ENCODE results near the gene SMNDC1. TPM values are rescaled to one million over a fixed set of nuclear protein-coding genes. Genes with fewer than 3 reads are reported as not detected.
A peak's percentile ranks its signal among the peaks of the same experiment; 100 is the strongest.

The SMNDC1 gene
- total RNA-seq, 1 experiment from 2014 or later: 26.9 TPM

DNA sequence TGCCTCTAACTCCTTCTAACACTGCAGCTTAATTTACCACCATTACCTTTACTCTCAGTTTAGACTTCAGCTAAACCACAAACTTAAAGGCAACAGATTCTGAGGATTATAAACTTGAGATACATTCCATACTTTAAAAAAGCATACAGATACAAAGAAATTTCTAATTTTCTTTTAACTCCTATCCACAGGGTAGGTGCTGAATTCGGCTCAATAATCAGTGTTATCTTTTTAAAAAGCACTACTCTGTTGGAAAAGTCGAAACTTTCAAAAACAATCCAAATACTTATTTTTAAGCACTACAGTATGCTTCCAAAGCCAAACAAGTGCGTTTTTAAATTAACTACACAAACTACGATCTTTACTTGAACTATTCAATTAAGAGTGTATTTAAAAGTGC is 1.0 kb downstream of the SMNDC1 start:
- Histone ChIP-seq H3K4me1 (replicated peaks; ENCODE audit: insufficient read depth) (peaks cover 38% of the 10 kb centered on the region), H3K4me2 (peak overlapping the region; percentile 98), H3K4me3 (peak overlapping the region; percentile 69), H3K36me3 (ENCODE audit: low read depth) (peaks cover 32% of the 10 kb centered on the region), H3K27me3 (ENCODE audit: insufficient read depth, low read depth) (no peaks in the 10 kb centered on the region), H3F3A (ENCODE audit: insufficient read depth, low read depth) (peaks cover 11% of the 10 kb centered on the region; the same call in 1 of the 2 replicates), H4K20me1 (ENCODE audit: insufficient read depth) (peaks cover 16% of the 10 kb centered on the region), H2AFZ (no peak overlapping the region; the same call in 1 of the 2 replicates), H3K79me2 (ENCODE audit: low read depth) (peaks cover 47% of the 10 kb centered on the region), H3K27ac (peak overlapping the region; percentile 89; the same call in 1 of the 2 replicates), H3K9me3 (ENCODE audit: insufficient read depth, low read depth) (no peaks in the 10 kb centered on the region), H3K9me2 (ENCODE audit: insufficient read depth) (no peaks in the 10 kb centered on the region)
- no TSS peak for BruUV-seq (replicated peaks)
- CTCF ChIA-PET: interaction anchor here (0.7 kb wide), 1 partner anchor 25 kb away, joined by 3 read pairs; no protein-coding TSS in a partner anchor
- POLR2A ChIA-PET (ENCODE audit: unreplicated experiment): no interaction called here
- TF ChIP-seq CTCF (conservative IDR thresholded peaks at IDR 0.05) (no peak), EZH2 (IDR thresholded peaks at IDR 0.05; ENCODE audit: low read depth) (no peak)
- intact Hi-C loops (cut with micrococcal nuclease; ENCODE audit: unreplicated experiment): loop anchor here (5.0 to 10.0 kb wide), 2 partner anchors 96 to 441 kb away; partner anchors contain the start of gene MXI1
- no peak for DNase-seq

GRCh38 chr10:110300486-110300986 is 4.2 kb downstream of the SMNDC1 start:
- Histone ChIP-seq H3K9me3 (ENCODE audit: insufficient read depth, low read depth) (no peaks in the 10 kb centered on the region), H3K4me2 (no peak overlapping the region), H3K4me1 (replicated peaks; ENCODE audit: insufficient read depth) (peaks cover 16% of the 10 kb centered on the region), H3K79me2 (ENCODE audit: low read depth) (peaks cover 47% of the 10 kb centered on the region), H3F3A (ENCODE audit: insufficient read depth, low read depth) (0 out of 2 replicates have a peak, but pooled peaks cover 4% of the 10 kb centered on the region), H3K27ac (no peak overlapping the region), H3K36me3 (ENCODE audit: low read depth) (peaks cover 52% of the 10 kb centered on the region), H2AFZ (no peak overlapping the region), H4K20me1 (ENCODE audit: insufficient read depth) (peaks cover 16% of the 10 kb centered on the region), H3K27me3 (ENCODE audit: insufficient read depth, low read depth) (no peaks in the 10 kb centered on the region), H3K9me2 (ENCODE audit: insufficient read depth) (no peaks in the 10 kb centered on the region), H3K4me3 (no peak overlapping the region)
- BruUV-seq (replicated peaks): no TSS peak
- TF ChIP-seq CTCF (conservative IDR thresholded peaks at IDR 0.05): no peak
- no peak for TF ChIP-seq EZH2 (IDR thresholded peaks at IDR 0.05; ENCODE audit: low read depth)
- DNase-seq: no peak
- ChIA-PET POLR2A (ENCODE audit: unreplicated experiment) (no interaction called here), CTCF (no interaction called here)
- intact Hi-C loops (cut with micrococcal nuclease; ENCODE audit: unreplicated experiment): loop anchor here (5.0 to 10.0 kb wide), 2 partner anchors 93 to 444 kb away; partner anchors contain the start of gene MXI1

DNA sequence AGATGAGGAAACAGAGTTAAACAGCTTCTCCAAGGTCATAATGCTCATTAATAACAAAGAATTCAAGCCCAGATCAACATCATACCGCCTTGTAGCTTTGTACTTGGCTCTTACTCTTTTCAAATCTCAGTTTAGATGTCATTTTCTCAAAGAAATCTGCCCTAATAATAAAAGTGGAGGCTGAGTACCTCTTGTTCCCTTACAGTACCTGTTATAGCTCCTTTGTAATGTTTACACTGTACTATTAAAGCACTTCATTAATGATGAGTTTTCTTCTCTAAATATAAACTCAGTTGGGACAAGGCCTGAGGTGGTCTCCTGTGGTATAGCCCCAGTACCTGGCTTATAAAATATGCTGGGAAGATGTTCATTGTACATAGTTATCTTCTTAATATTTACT is 7.8 kb downstream of the SMNDC1 start:
- no peak overlapping the region for H3K4me3 ChIP-seq
- no TSS peak for BruUV-seq (replicated peaks)
- no peaks in the 10 kb centered on the region for H3K27me3 ChIP-seq (ENCODE audit: insufficient read depth, low read depth)
- intact Hi-C loops (cut with micrococcal nuclease; ENCODE audit: unreplicated experiment): no loop called here
- H3F3A ChIP-seq (ENCODE audit: insufficient read depth, low read depth): 0 out of 2 replicates have a peak, but pooled peaks cover 5% of the 10 kb centered on the region
- H4K20me1 ChIP-seq (ENCODE audit: insufficient read depth): peaks cover 8% of the 10 kb centered on the region
- no peak overlapping the region for H2AFZ ChIP-seq
- H3K4me2 ChIP-seq: no peak overlapping the region
- peaks cover 20% of the 10 kb centered on the region for H3K79me2 ChIP-seq (ENCODE audit: low read depth)
- CTCF ChIA-PET: no interaction called here
- no peak overlapping the region for H3K27ac ChIP-seq
- no peaks in the 10 kb centered on the region for H3K9me2 ChIP-seq (ENCODE audit: insufficient read depth)
- no peak for DNase-seq
- peaks cover 55% of the 10 kb centered on the region for H3K36me3 ChIP-seq (ENCODE audit: low read depth)
- TF ChIP-seq EZH2 (IDR thresholded peaks at IDR 0.05; ENCODE audit: low read depth): no peak
- TF ChIP-seq CTCF (conservative IDR thresholded peaks at IDR 0.05): no peak
- no peaks in the 10 kb centered on the region for H3K4me1 ChIP-seq (replicated peaks; ENCODE audit: insufficient read depth)
- no peaks in the 10 kb centered on the region for H3K9me3 ChIP-seq (ENCODE audit: insufficient read depth, low read depth)
- POLR2A ChIA-PET (ENCODE audit: unreplicated experiment): interaction anchor here (0.6 to 0.7 kb wide), 2 partner anchors 384 to 582 kb away, joined by 3 to 5 read pairs; no protein-coding TSS in a partner anchor

All from PC-9 (cell line).